SU-DHL-6 (cell line): ENCODE data around the gene OR2T34.

Experiments used
- H2AFZ ChIP-seq: fragments of 200-600 bp; sonication (generic); 2 replicates; pipeline ENCODE4 v1.6.1; 2014; ENCODE audit warnings: low read depth, mild to moderate bottlenecking, moderate library complexity, mixed read lengths, antibody characterized with exemption, low read length; ENCODE audit not compliant: severe bottlenecking
- H3F3A ChIP-seq: fragments of 200-600 bp; shearing (Covaris generic); 2 replicates; pipeline ENCODE4 v1.6.0; 2016; ENCODE audit warnings: antibody characterized with exemption, mild to moderate bottlenecking; ENCODE audit not compliant: insufficient read depth
- H3K27ac ChIP-seq: fragments of 200-600 bp; sonication (generic); 2 replicates; pipeline ENCODE4 v1.5.1; 2016; ENCODE audit warnings: low read depth, mild to moderate bottlenecking, low read length, moderate library complexity, mixed read lengths
- H3K27me3 ChIP-seq: fragments of 200-600 bp; sonication (generic), shearing (Covaris generic); 2 replicates; pipeline ENCODE4 v1.6.0; 2014; ENCODE audit warnings: mild to moderate bottlenecking, low read length
- H3K36me3 ChIP-seq: fragments of 200-600 bp; sonication (generic); 2 replicates; pipeline ENCODE4 v1.6.1; 2014; ENCODE audit warnings: mild to moderate bottlenecking, low read length, mixed read lengths
- H3K4me2 ChIP-seq: fragments of 300-600, 200-600 bp; shearing (Covaris generic), sonication (generic); 2 replicates; pipeline ENCODE4 v1.6.0; 2014; ENCODE audit warnings: low read length, low read depth, mild to moderate bottlenecking; ENCODE audit not compliant: poor library complexity, severe bottlenecking
- H3K4me3 ChIP-seq: fragments of 200-600 bp; sonication (generic); 2 replicates; pipeline ENCODE4 v1.5.1; 2014; ENCODE audit warnings: antibody characterized with exemption, low read length, mild to moderate bottlenecking, mixed read lengths; ENCODE audit not compliant: insufficient read depth, poor library complexity, severe bottlenecking
- H3K79me2 ChIP-seq: fragments of 200-600 bp; sonication (generic); 2 replicates; pipeline ENCODE4 v1.6.1; 2014; ENCODE audit warnings: mild to moderate bottlenecking, low read length, moderate library complexity; ENCODE audit not compliant: insufficient read depth
- H3K9ac ChIP-seq: fragments of 200-600 bp; sonication (generic); 2 replicates; pipeline ENCODE4 v1.7.0; 2014; ENCODE audit warnings: mild to moderate bottlenecking, low read length
- H3K9me2 ChIP-seq: fragments of 200-600 bp; sonication (generic); replicated peaks from 2 replicates; pipeline ENCODE4 v1.6.1; 2014; ENCODE audit warnings: low read length; ENCODE audit not compliant: insufficient read depth
- H3K9me3 ChIP-seq: fragments of 200-600 bp; sonication (generic); 2 replicates; pipeline ENCODE4 v1.6.1; 2014; ENCODE audit warnings: low read length, mixed read lengths; ENCODE audit not compliant: insufficient read depth
- H4K20me1 ChIP-seq: fragments of 200-600 bp; sonication (generic); 2 replicates; pipeline ENCODE4 v1.6.1; 2014; ENCODE audit warnings: low read depth, mild to moderate bottlenecking, antibody characterized with exemption, low read length, moderate library complexity, mixed read lengths
- EZH2phosphoT487 ChIP-seq: fragments of 200-600 bp; sonication (generic), shearing (Covaris generic); conservative IDR thresholded peaks from 2 replicates; pipeline ENCODE4 v1.6.1; 2018; ENCODE audit warnings: mild to moderate bottlenecking, antibody characterized with exemption, low read length, moderate library complexity, mixed read lengths
- TF ChIP-seq, protein P1 (sequence below): fragments of 200-600 bp; sonication (generic); IDR thresholded peaks from one replicate; pipeline ENCODE4 v1.5.1; 2017; ENCODE audit warnings: antibody characterized with exemption, mild to moderate bottlenecking, low read length, moderate library complexity; ENCODE audit not compliant: insufficient read depth, poor library complexity, severe bottlenecking

OR2T34 gene

GRCh38 chr1:248618119-248618518 is 43.6 kb upstream of the OR2T34 start:
- H3K27ac ChIP-seq: no peak overlapping the region
- H3F3A ChIP-seq: no peaks in the 10 kb centered on the region
- TF ChIP-seq, protein P1, sequence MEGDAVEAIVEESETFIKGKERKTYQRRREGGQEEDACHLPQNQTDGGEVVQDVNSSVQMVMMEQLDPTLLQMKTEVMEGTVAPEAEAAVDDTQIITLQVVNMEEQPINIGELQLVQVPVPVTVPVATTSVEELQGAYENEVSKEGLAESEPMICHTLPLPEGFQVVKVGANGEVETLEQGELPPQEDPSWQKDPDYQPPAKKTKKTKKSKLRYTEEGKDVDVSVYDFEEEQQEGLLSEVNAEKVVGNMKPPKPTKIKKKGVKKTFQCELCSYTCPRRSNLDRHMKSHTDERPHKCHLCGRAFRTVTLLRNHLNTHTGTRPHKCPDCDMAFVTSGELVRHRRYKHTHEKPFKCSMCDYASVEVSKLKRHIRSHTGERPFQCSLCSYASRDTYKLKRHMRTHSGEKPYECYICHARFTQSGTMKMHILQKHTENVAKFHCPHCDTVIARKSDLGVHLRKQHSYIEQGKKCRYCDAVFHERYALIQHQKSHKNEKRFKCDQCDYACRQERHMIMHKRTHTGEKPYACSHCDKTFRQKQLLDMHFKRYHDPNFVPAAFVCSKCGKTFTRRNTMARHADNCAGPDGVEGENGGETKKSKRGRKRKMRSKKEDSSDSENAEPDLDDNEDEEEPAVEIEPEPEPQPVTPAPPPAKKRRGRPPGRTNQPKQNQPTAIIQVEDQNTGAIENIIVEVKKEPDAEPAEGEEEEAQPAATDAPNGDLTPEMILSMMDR: no peak
- TF ChIP-seq EZH2phosphoT487: no peak
- no peak overlapping the region for H2AFZ ChIP-seq
- H3K79me2 ChIP-seq: no peaks in the 10 kb centered on the region
- H3K27me3 ChIP-seq: no peaks in the 10 kb centered on the region
- H4K20me1 ChIP-seq: no peaks in the 10 kb centered on the region
- H3K9ac ChIP-seq: no peak overlapping the region
- no peaks in the 10 kb centered on the region for H3K36me3 ChIP-seq
- no peak overlapping the region for H3K4me3 ChIP-seq
- H3K9me3 ChIP-seq: no peaks in the 10 kb centered on the region
- no peaks in the 10 kb centered on the region for H3K9me2 ChIP-seq
- no peak overlapping the region for H3K4me2 ChIP-seq

GRCh38 chr1:248613742-248614141 is 39.2 kb upstream of the OR2T34 start:
- Histone ChIP-seq H3K9me2 (no peaks in the 10 kb centered on the region), H3K4me2 (no peak overlapping the region), H2AFZ (no peak overlapping the region), H3K79me2 (no peaks in the 10 kb centered on the region), H3K9me3 (no peaks in the 10 kb centered on the region), H3K27me3 (no peaks in the 10 kb centered on the region), H3K36me3 (no peaks in the 10 kb centered on the region), H3K9ac (no peak overlapping the region), H3K4me3 (no peak overlapping the region), H3K27ac (no peak overlapping the region), H4K20me1 (no peaks in the 10 kb centered on the region), H3F3A (no peaks in the 10 kb centered on the region)
- TF ChIP-seq EZH2phosphoT487: no peak
- TF ChIP-seq, protein P1: no peak

GRCh38 chr1:248611883-248612414 is 37.4 kb upstream of the OR2T34 start:
- no peaks in the 10 kb centered on the region for H4K20me1 ChIP-seq
- no peak overlapping the region for H3K27ac ChIP-seq
- no peaks in the 10 kb centered on the region for H3K9me3 ChIP-seq
- H3K9me2 ChIP-seq: no peaks in the 10 kb centered on the region
- no peaks in the 10 kb centered on the region for H3K36me3 ChIP-seq
- no peak overlapping the region for H3K9ac ChIP-seq
- no peaks in the 10 kb centered on the region for H3K27me3 ChIP-seq
- H3K4me3 ChIP-seq: no peak overlapping the region
- H3K4me2 ChIP-seq: no peak overlapping the region
- TF ChIP-seq, protein P1: no peak
- no peak for TF ChIP-seq EZH2phosphoT487
- H3F3A ChIP-seq: no peaks in the 10 kb centered on the region
- H2AFZ ChIP-seq: no peak overlapping the region
- no peaks in the 10 kb centered on the region for H3K79me2 ChIP-seq
